ENCODE data around the gene MAGEA3.
"Not testable (repeated sequence)": the region's sequence is repeated elsewhere in the genome, so short reads cannot be mapped to it uniquely, and the experiment has no call there.

Gene MAGEA3

DNA sequence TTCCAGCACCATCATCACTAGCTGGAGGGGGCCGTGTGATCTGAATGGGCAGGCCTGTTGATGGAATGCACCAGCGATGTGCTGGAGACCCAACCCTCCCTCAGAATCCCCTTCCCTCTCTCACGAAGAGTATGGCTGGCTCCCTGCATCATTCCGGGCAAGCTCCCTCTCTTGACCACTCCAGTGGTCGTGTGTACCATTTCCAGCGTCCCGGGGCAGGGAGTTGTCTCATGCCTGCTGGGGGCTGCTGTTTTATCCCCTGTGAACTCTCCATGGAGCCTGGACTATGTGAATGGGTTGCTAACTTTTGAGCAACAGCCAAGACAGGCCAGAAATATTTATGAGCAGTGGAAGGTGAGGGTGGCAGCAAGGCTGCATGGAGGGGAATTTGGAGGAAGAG, 26.8 kb downstream of the MAGEA3 start:
- ChIA-PET CTCF (no interaction called here), POLR2A (no interaction called here)
- TF ChIP-seq CTBP1 (IDR thresholded peaks at IDR 0.05; ENCODE audit: borderline replicate concordance) (no peak), L3MBTL2 (conservative IDR thresholded peaks at IDR 0.05) (no peak), FOXK2 (IDR thresholded peaks at IDR 0.05) (no peak), ZNF384 (IDR thresholded peaks at IDR 0.05) (no peak), NFRKB (IDR thresholded peaks at IDR 0.05) (no peak), HDGF (IDR thresholded peaks at IDR 0.05; ENCODE audit: borderline replicate concordance) (no peak), ARNT (IDR thresholded peaks at IDR 0.05) (no peak), SP1 (IDR thresholded peaks at IDR 0.05) (no peak), FOXM1 (IDR thresholded peaks at IDR 0.05; ENCODE audit: borderline replicate concordance) (no peak), FOXA1 (IDR thresholded peaks at IDR 0.05) (no peak), SUZ12 (IDR thresholded peaks at IDR 0.05) (no peak), LEF1 (IDR thresholded peaks at IDR 0.05; ENCODE audit: borderline replicate concordance) (no peak), TARDBP (IDR thresholded peaks at IDR 0.05) (no peak), BHLHE40 (IDR thresholded peaks at IDR 0.05; ENCODE audit: borderline replicate concordance) (no peak), ELF4 (IDR thresholded peaks at IDR 0.05) (no peak)
- TF ChIP-seq, protein P1, sequence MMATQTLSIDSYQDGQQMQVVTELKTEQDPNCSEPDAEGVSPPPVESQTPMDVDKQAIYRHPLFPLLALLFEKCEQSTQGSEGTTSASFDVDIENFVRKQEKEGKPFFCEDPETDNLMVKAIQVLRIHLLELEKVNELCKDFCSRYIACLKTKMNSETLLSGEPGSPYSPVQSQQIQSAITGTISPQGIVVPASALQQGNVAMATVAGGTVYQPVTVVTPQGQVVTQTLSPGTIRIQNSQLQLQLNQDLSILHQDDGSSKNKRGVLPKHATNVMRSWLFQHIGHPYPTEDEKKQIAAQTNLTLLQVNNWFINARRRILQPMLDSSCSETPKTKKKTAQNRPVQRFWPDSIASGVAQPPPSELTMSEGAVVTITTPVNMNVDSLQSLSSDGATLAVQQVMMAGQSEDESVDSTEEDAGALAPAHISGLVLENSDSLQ (IDR thresholded peaks at IDR 0.05): no peak
- no peak for DNase-seq (ENCODE audit: extremely low spot score)

DNA sequence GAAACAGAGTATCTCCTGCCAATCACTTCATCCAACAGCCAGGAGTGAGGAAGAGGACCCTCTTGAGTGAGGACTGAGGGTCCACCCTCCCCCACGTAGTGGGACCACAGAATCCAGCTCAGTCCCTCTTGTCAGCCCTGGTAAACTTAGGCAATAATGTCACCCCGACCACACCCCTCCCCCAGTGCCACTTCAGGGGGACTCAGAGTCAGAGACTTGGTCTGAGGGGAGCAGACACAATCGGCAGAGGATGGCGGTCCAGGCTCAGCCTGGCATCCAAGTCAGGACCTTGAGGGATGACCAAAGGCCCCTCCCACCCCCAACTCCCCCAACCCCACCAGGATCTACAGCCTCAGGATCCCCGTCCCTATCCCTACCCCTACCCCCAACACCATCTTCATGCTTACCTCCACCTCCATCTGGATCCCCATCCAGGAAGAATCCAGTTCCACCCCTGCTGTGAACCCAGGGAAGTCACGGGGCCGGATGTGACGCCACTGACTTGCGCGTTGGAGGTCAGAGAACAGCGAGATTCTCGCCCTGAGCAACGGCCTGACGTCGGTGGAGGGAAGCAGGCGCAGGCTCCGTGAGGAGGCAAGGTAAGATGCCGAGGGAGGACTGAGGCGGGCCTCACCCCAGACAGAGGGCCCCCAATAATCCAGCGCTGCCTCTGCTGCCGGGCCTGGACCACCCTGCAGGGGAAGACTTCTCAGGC, 34.8 kb downstream of the MAGEA3 start, which contains the start of the genes CSAG1 and MAGEA12:
Gene CSAG1, minus strand, starts transcription at position 461 of the 715 bp plus-strand sequence. CDS start 1,261 bp downstream, outside the sequence.
Gene MAGEA12, plus strand, starts transcription at position 497 of the 715 bp plus-strand sequence. CDS start 2,405 bp downstream, outside the sequence.
- CTCF ChIA-PET: no interaction called here
- TF ChIP-seq ARNT (IDR thresholded peaks at IDR 0.05) (no peak), TARDBP (IDR thresholded peaks at IDR 0.05) (no peak), SUZ12 (IDR thresholded peaks at IDR 0.05) (no peak), HDGF (IDR thresholded peaks at IDR 0.05; ENCODE audit: borderline replicate concordance) (no peak), FOXA1 (IDR thresholded peaks at IDR 0.05) (no peak), CTBP1 (IDR thresholded peaks at IDR 0.05; ENCODE audit: borderline replicate concordance) (no peak), L3MBTL2 (conservative IDR thresholded peaks at IDR 0.05) (no peak), NFRKB (IDR thresholded peaks at IDR 0.05) (no peak), FOXM1 (IDR thresholded peaks at IDR 0.05; ENCODE audit: borderline replicate concordance) (no peak), LEF1 (IDR thresholded peaks at IDR 0.05; ENCODE audit: borderline replicate concordance) (no peak), BHLHE40 (IDR thresholded peaks at IDR 0.05; ENCODE audit: borderline replicate concordance) (no peak), FOXK2 (IDR thresholded peaks at IDR 0.05) (no peak), ELF4 (IDR thresholded peaks at IDR 0.05) (no peak), ZNF384 (IDR thresholded peaks at IDR 0.05) (no peak), SP1 (IDR thresholded peaks at IDR 0.05) (no peak)
- TF ChIP-seq, protein P1 (IDR thresholded peaks at IDR 0.05): no peak
- no peak for DNase-seq (ENCODE audit: extremely low spot score)
- POLR2A ChIA-PET: no interaction called here

DNA sequence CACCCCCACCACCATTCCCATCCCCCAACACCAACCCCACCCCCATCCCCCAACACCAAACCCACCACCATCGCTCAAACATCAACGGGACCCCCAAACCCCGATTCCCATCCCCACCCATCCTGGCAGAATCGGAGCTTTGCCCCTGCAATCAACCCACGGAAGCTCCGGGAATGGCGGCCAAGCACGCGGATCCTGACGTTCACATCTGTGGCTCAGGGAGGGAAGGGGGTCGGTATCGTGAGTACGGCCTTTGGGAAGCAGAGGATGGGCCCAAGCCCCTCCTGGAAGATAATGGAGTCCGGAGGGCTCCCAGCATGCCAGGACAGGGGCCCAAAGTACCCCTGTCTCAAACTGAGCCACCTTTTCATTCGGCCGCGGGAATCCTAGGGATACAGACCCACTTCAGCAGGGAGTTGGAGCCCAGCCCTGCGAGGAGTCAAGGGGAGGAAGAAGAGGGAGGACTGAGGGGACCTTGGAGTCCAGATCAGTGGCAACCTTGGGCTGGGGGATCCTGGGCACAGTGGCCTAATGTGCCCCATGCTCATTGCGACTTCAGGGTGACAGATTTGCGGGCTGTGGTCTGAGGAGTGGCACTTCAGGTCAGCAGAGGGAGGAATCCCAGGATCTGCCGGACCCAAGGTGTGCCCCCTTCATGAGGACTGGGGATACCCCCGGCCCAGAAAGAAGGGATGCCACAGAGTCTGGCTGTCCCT, 35.7 kb downstream of the MAGEA3 start:
- CTCF ChIA-PET; DNase-seq (ENCODE audit: extremely low spot score); POLR2A ChIA-PET: not testable (repeated sequence)

DNA sequence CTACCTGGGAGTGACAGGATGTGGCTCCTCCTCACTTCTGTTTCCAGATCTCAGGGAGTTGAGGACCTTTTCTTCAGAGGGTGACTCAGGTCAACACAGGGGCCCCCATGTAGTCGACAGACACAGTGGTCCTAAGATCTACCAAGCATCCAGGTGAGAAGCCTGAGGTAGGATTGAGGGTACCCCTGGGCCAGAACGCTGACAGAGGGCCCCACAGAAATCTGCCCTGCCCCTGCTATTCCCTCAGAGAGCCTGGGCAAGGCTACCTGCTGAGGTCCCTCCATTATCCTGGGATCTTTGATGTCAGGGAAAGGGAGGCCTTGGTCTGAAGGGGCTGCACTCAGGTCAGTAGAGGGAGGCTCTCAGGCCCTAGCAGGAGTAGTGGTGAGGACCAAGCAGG, 36.5 kb downstream of the MAGEA3 start:
- no peak for DNase-seq (ENCODE audit: extremely low spot score)
- CTCF ChIA-PET: no interaction called here
- no peak for TF ChIP-seq NFRKB (IDR thresholded peaks at IDR 0.05)
- TF ChIP-seq L3MBTL2 (conservative IDR thresholded peaks at IDR 0.05): no peak
- no peak for TF ChIP-seq CTBP1 (IDR thresholded peaks at IDR 0.05; ENCODE audit: borderline replicate concordance)
- TF ChIP-seq FOXM1 (IDR thresholded peaks at IDR 0.05; ENCODE audit: borderline replicate concordance): no peak
- TF ChIP-seq LEF1 (IDR thresholded peaks at IDR 0.05; ENCODE audit: borderline replicate concordance): no peak
- TF ChIP-seq TARDBP (IDR thresholded peaks at IDR 0.05): no peak
- no peak for TF ChIP-seq BHLHE40 (IDR thresholded peaks at IDR 0.05; ENCODE audit: borderline replicate concordance)
- TF ChIP-seq FOXA1 (IDR thresholded peaks at IDR 0.05): no peak
- TF ChIP-seq FOXK2 (IDR thresholded peaks at IDR 0.05): no peak
- TF ChIP-seq HDGF (IDR thresholded peaks at IDR 0.05; ENCODE audit: borderline replicate concordance): no peak
- TF ChIP-seq, protein P1 (IDR thresholded peaks at IDR 0.05): no peak
- no peak for TF ChIP-seq SUZ12 (IDR thresholded peaks at IDR 0.05)
- TF ChIP-seq ARNT (IDR thresholded peaks at IDR 0.05): no peak
- TF ChIP-seq SP1 (IDR thresholded peaks at IDR 0.05): no peak
- no peak for TF ChIP-seq ZNF384 (IDR thresholded peaks at IDR 0.05)
- TF ChIP-seq ELF4 (IDR thresholded peaks at IDR 0.05): no peak
- POLR2A ChIA-PET: no interaction called here

DNA sequence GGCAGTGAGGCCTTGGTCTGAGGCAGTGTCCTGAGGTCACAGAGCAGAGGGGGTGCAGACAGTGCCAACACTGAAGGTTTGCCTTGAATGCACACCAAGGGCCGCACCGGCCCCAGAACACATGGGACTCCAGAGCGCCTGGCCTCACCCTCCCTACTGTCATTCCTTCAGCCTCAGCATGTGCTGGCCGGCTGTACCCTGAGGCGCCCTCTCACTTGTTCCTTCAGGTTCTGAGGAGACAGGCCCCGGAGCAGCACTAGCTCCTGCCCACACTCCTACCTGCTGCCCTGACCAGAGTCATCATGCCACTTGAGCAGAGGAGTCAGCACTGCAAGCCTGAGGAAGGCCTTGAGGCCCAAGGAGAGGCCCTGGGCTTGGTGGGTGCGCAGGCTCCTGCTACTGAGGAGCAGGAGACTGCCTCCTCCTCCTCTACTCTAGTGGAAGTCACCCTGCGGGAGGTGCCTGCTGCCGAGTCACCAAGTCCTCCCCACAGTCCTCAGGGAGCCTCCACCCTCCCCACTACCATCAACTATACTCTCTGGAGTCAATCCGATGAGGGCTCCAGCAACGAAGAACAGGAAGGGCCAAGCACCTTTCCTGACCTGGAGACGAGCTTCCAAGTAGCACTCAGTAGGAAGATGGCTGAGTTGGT, 37.4 kb downstream of the MAGEA3 start:
- TF ChIP-seq HDGF (IDR thresholded peaks at IDR 0.05; ENCODE audit: borderline replicate concordance) (no peak), BHLHE40 (IDR thresholded peaks at IDR 0.05; ENCODE audit: borderline replicate concordance) (no peak), ZNF384 (IDR thresholded peaks at IDR 0.05) (no peak), TARDBP (IDR thresholded peaks at IDR 0.05) (no peak)
- POLR2A ChIA-PET: no interaction called here
- DNase-seq (ENCODE audit: extremely low spot score): no peak
- CTCF ChIA-PET: no interaction called here

DNA sequence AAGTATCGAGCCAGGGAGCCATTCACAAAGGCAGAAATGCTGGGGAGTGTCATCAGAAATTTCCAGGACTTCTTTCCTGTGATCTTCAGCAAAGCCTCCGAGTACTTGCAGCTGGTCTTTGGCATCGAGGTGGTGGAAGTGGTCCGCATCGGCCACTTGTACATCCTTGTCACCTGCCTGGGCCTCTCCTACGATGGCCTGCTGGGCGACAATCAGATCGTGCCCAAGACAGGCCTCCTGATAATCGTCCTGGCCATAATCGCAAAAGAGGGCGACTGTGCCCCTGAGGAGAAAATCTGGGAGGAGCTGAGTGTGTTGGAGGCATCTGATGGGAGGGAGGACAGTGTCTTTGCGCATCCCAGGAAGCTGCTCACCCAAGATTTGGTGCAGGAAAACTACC, 37.9 kb downstream of the MAGEA3 start:
- POLR2A ChIA-PET; CTCF ChIA-PET; DNase-seq (ENCODE audit: extremely low spot score): not testable (repeated sequence)

Data from HEK293T (cell line).